SK-N-SH treated with all-trans-retinoic acid at 6 μM for 48 hours (cell line): ENCODE data around the gene TEDC2.

ENCODE experiments used
- ARNTL ChIP-seq: fragments of 450-650 bp; formaldehyde crosslinking; IDR thresholded peaks from 2 replicates; pipeline ENCODE4 v1.5.0; 2020; ENCODE audit warnings: low read depth, mild to moderate bottlenecking, moderate library complexity, borderline replicate concordance
- PATZ1 ChIP-seq: fragments of 250-450 bp; sonication (Bioruptor Pico); IDR thresholded peaks from 2 replicates; pipeline ENCODE4 v1.8.0; 2020; ENCODE audit warnings: mild to moderate bottlenecking, moderate library complexity, borderline replicate concordance
- PPARA ChIP-seq: fragments of 250-450 bp; sonication (Bioruptor Pico); IDR thresholded peaks from 2 replicates; pipeline ENCODE4 v1.5.0; 2020; ENCODE audit warnings: mild to moderate bottlenecking, borderline replicate concordance
- TOX ChIP-seq: fragments of 250-450 bp; sonication (Bioruptor Pico); IDR thresholded peaks from 2 replicates; pipeline ENCODE4 v1.8.0; 2021; ENCODE audit warnings: mild to moderate bottlenecking, moderate library complexity, borderline replicate concordance
- TSHZ2 ChIP-seq: fragments of 250-450 bp; sonication (Bioruptor Pico); IDR thresholded peaks from 2 replicates; pipeline ENCODE4 v1.5.0; 2020; ENCODE audit warnings: mild to moderate bottlenecking, moderate library complexity
- ZNF565 ChIP-seq: fragments of 450-650 bp; formaldehyde crosslinking; conservative IDR thresholded peaks from 2 replicates; pipeline ENCODE4 v1.5.0; 2020; ENCODE audit warnings: low read depth, mild to moderate bottlenecking, moderate library complexity

GRCh38 chr16:2511128-2511800 is 51.4 kb downstream of the TEDC2 start:
- TF ChIP-seq ARNTL (CRISPR knock-in tag) = no peak
- TF ChIP-seq PATZ1 (CRISPR knock-in tag) = no peak
- no peak for TF ChIP-seq ZNF565 (CRISPR knock-in tag)
- TF ChIP-seq TOX (CRISPR knock-in tag) = no peak
- TF ChIP-seq TSHZ2 (CRISPR knock-in tag) = no peak
- TF ChIP-seq PPARA (CRISPR knock-in tag) = no peak
